HepG2 (cell line): ENCODE data around the gene MED25. TPM values are rescaled to one million over a fixed set of nuclear protein-coding genes. Genes with fewer than 3 reads are reported as not detected.

Source experiments
- ATAC-seq: fragments of 200-7000 bp; cut with Tn5 transposase; 3 replicates; pipeline ENCODE4 v1.9.1; 2020; ENCODE audit warnings: mild to moderate bottlenecking, moderate library complexity
- BruUV-seq: library from RNA; stranded (reverse); fragments of 400-500 nt; replicated peaks from 2 replicates; lab custom pipeline; 2021; lab: Mats Ljungman, UMichigan
- CTCF ChIA-PET: fragments of 300-600 bp; formaldehyde crosslinking; extraction: SDS; loops from one replicate; lab custom pipeline; 2021; ENCODE audit warnings: low total read pairs, inconsistent platforms, low intra/inter-chr PET ratio; lab: Yijun Ruan, JAX
- POLR2A ChIA-PET: fragments of 350-600 bp; sonication (Branson Sonifier 250); formaldehyde crosslinking; loops from one replicate; lab custom pipeline; 2020; ENCODE audit warnings: antibody characterized with exemption, inconsistent platforms; lab: Yijun Ruan, JAX
- DNase-seq: peaks from one replicate; pipeline ENCODE4 v3.0.0-alpha.2; 2015; ENCODE audit warnings: low spot score
- FAIRE-seq: peaks from 3 replicates; lab custom pipeline; 2011; peaks lifted over from hg19 to GRCh38; lab: Jason Lieb, UNC
- H2AFZ ChIP-seq: one replicate; pipeline ENCODE4 v1.6.1; 2011; ENCODE audit warnings: low read length, inconsistent platforms
- H3K27ac ChIP-seq: fragments of 300-600 bp; 3 replicates; pipeline ENCODE4 v1.8.0; 2011; ENCODE audit warnings: mixed run types, mild to moderate bottlenecking, mixed read lengths, low read length, inconsistent platforms; ENCODE audit not compliant: insufficient read depth; ENCODE audit errors: extremely low read length
- H3K27me3 ChIP-seq, 2 experiments: fragments of 200-600 bp in 1 of 2; 2 replicates in 1 of 2; 3 replicates in 1 of 2; pipeline versions ENCODE4 v1.6.0 to v1.8.0; 2011; ENCODE audit warnings: low read length in 2 of 2, mild to moderate bottlenecking in 2 of 2, moderate library complexity in 2 of 2, inconsistent platforms in 1 of 2; ENCODE audit not compliant: insufficient read depth in 2 of 2, control insufficient read depth in 1 of 2
- H3K36me3 ChIP-seq, 2 experiments: fragments of 200-600 bp in 1 of 2; replicated peaks in 1 of 2; 2 replicates in 1 of 2; 3 replicates in 1 of 2; pipeline versions ENCODE4 v1.5.1 to v1.8.0; 2011; ENCODE audit warnings: low read length in 2 of 2, inconsistent platforms in 1 of 2; ENCODE audit not compliant: insufficient read depth in 2 of 2, control insufficient read depth in 1 of 2
- H3K4me1 ChIP-seq: 2 replicates; pipeline ENCODE4 v1.5.1; 2012; ENCODE audit warnings: low read length, inconsistent platforms; ENCODE audit not compliant: insufficient read depth
- H3K4me2 ChIP-seq: 2 replicates; pipeline ENCODE4 v1.6.0; 2011; ENCODE audit warnings: low read depth, low read length, inconsistent platforms
- H3K4me3 ChIP-seq, 3 experiments: fragments of 200-600 bp in 1 of 3; sonication (generic), shearing (Covaris generic) in 1 of 3; replicated peaks in 1 of 3; 2 replicates each; pipeline ENCODE4 v1.5.1; 2011 to 2016; ENCODE audit warnings: low read length in 3 of 3, inconsistent platforms in 2 of 3, low read depth in 2 of 3, mild to moderate bottlenecking in 2 of 3, control low read depth in 1 of 3, mixed read lengths in 1 of 3; ENCODE audit not compliant: insufficient read depth in 1 of 3
- H3K79me2 ChIP-seq: one replicate; pipeline ENCODE4 v1.6.1; 2011; ENCODE audit warnings: low read length, inconsistent platforms; ENCODE audit not compliant: insufficient read depth
- H3K9ac ChIP-seq: 2 replicates; pipeline ENCODE4 v1.6.0; 2011; ENCODE audit warnings: mild to moderate bottlenecking, low read depth, low read length, inconsistent platforms; ENCODE audit not compliant: insufficient read depth
- H3K9me3 ChIP-seq: 2 replicates; pipeline ENCODE4 v1.5.1; 2012; ENCODE audit warnings: mild to moderate bottlenecking, low read length
- H4K20me1 ChIP-seq: 2 replicates; pipeline ENCODE4 v1.6.0; 2011; ENCODE audit warnings: inconsistent platforms, mild to moderate bottlenecking, low read length, moderate library complexity; ENCODE audit not compliant: insufficient read depth
- ELF1 ChIP-seq: sonication (generic); formaldehyde crosslinking; IDR thresholded peaks from 2 replicates; pipeline ENCODE4 v1.4.0; 2020; ENCODE audit warnings: missing genetic modification reagents
- KDM5B ChIP-seq: sonication (generic); formaldehyde crosslinking; IDR thresholded peaks from 2 replicates; pipeline ENCODE4 v1.4.0; 2020; ENCODE audit warnings: missing genetic modification reagents, mild to moderate bottlenecking, borderline replicate concordance
- KLF13 ChIP-seq: sonication (generic); formaldehyde crosslinking; IDR thresholded peaks from 2 replicates; pipeline ENCODE4 v1.4.0; 2020; ENCODE audit warnings: mild to moderate bottlenecking, missing genetic modification reagents
- KLF16 ChIP-seq, 2 experiments: sonication (generic) in 1 of 2; formaldehyde crosslinking in 1 of 2; IDR thresholded peaks; 2 replicates each; pipeline versions ENCODE4 v1.6.1 to v1.8.0; 2016 to 2023; ENCODE audit warnings: missing genetic modification reagents in 2 of 2, missing compliant biosample characterization in 1 of 2
- MXD3 ChIP-seq: IDR thresholded peaks from 2 replicates; pipeline ENCODE4 v1.6.1; 2016; ENCODE audit warnings: mild to moderate bottlenecking, missing biosample characterization, missing genetic modification reagents
- NFRKB ChIP-seq: fragments of 450-650 bp; IDR thresholded peaks from 2 replicates; pipeline ENCODE4 v1.6.1; 2017
- NPAS2 ChIP-seq: sonication (generic); formaldehyde crosslinking; IDR thresholded peaks from 2 replicates; pipeline ENCODE4 v1.8.0; 2022; ENCODE audit warnings: mild to moderate bottlenecking, missing genetic modification reagents, borderline replicate concordance
- PHF20 ChIP-seq: sonication (generic); formaldehyde crosslinking; IDR thresholded peaks from 2 replicates; pipeline ENCODE4 v1.5.0; 2020; ENCODE audit warnings: mild to moderate bottlenecking, missing genetic modification reagents
- RAD51 ChIP-seq: fragments of 450-650 bp; IDR thresholded peaks from 2 replicates; pipeline ENCODE4 v1.6.1; 2016; ENCODE audit warnings: borderline replicate concordance
- ZNF282 ChIP-seq: fragments of 450-650 bp; IDR thresholded peaks from 2 replicates; pipeline ENCODE4 v1.6.1; 2018; ENCODE audit not compliant: partially characterized antibody
- ZNF337 ChIP-seq: sonication (generic); formaldehyde crosslinking; IDR thresholded peaks from 2 replicates; pipeline ENCODE4 v1.5.1; 2020; ENCODE audit warnings: missing genetic modification reagents, low read depth, mild to moderate bottlenecking, borderline replicate concordance
- ZNF567 ChIP-seq: sonication (generic); formaldehyde crosslinking; IDR thresholded peaks from 2 replicates; pipeline ENCODE4 v1.8.1; 2023; ENCODE audit warnings: mild to moderate bottlenecking, missing genetic modification reagents, borderline replicate concordance
- ZNF674 ChIP-seq: sonication (generic); formaldehyde crosslinking; IDR thresholded peaks from 2 replicates; pipeline ENCODE4 v1.5.0; 2020; ENCODE audit warnings: low read depth, mild to moderate bottlenecking, missing genetic modification reagents
- ZNF816 ChIP-seq: sonication (generic); formaldehyde crosslinking; IDR thresholded peaks from 2 replicates; pipeline ENCODE4 v1.8.0; 2022; ENCODE audit warnings: missing genetic modification reagents, mild to moderate bottlenecking, borderline replicate concordance
- WGBS: methylation state at CpG from one replicate; pipeline ENCODE4 v1.1.6; 2017; ENCODE audit warnings: low lambda C conversion rate; 5-methylcytosine and 5-hydroxymethylcytosine counted together
- in situ Hi-C: cut with HindIII; loops from 2 replicates; pipeline ENCODE4 v1.10.0; 2017; ENCODE audit warnings: low pct_unique_long_range_greater_than_20kb; ENCODE audit not compliant: extremely low pct_ligation_motif_present
- intact Hi-C: fragments of 100-400 bp; cut with micrococcal nuclease; formaldehyde crosslinking; loops from one replicate; pipeline ENCODE4 v1.10.0; 2022; ENCODE audit not compliant: unreplicated experiment
- polyA plus RNA-seq, 8 experiments: library from polyadenylated mRNA; depleted of rRNA in 3 of 8; stranded (reverse) in 7 of 8; unstranded in 1 of 8; fragments of >200 nt; fragmentation: Illumina TruSeq in 4 of 8; extraction: Trizol in 4 of 8; gene quantifications; 2 replicates each; pipeline versions ENCODE4 v1.2.1 to v1.2.3, GENCODE V29; 2011 to 2016; ENCODE audit warnings: low read depth in 4 of 8, missing spikeins in 1 of 8, mixed read lengths in 1 of 8; ENCODE audit not compliant: insufficient read depth in 1 of 8
- total RNA-seq, 5 experiments: library from RNA; depleted of rRNA; stranded (reverse); fragments of >200 nt; fragmentation: Illumina TruSeq; extraction: Trizol; gene quantifications; 2 replicates each; pipeline ENCODE4 v1.2.3, GENCODE V29; 2016; ENCODE audit warnings: low read depth in 1 of 5
- TF ChIP-seq, protein P1 (sequence below): IDR thresholded peaks from 2 replicates; pipeline ENCODE4 v1.6.1; 2016; ENCODE audit warnings: missing biosample characterization, missing genetic modification reagents, low read depth
- TF ChIP-seq, protein P2 (sequence below): sonication (generic); formaldehyde crosslinking; IDR thresholded peaks from 2 replicates; pipeline ENCODE4 v1.4.0; 2020; ENCODE audit warnings: missing genetic modification reagents, borderline replicate concordance

MED25 gene
- total and polyA plus RNA-seq, 2 of the 13 experiments (the other 11 are each of a cell fraction or from before 2014, with no cell fraction given), result 11.1 to 15.1 TPM

DNA sequence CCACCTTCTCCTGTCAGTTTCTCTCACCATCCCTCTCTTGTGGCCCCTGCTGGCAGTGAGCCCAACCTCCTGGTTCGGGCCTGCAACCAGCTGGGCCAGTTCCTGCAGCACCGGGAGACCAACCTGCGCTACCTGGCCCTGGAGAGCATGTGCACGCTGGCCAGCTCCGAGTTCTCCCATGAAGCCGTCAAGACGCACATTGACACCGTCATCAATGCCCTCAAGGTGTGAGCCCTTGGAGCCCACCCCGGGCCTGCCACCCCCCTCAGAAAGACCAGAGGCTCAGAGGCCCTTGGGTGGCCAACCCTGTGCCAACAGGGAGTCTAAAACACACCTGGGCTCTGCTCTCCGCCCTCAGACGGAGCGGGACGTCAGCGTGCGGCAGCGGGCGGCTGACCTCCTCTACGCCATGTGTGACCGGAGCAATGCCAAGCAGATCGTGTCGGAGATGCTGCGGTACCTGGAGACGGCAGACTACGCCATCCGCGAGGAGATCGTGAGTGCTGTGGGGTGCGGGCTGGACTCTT lies 18.8 kb upstream of the MED25 start:
- no peak for DNase-seq
- H3K36me3 ChIP-seq, result peaks cover 17 to 61% of the 10 kb centered on the region in 2 experiments; a peak in 4 of 5 replicates
- no peak overlapping the region for H3K4me3 ChIP-seq
- in situ Hi-C loops, result no loop called here
- H3K4me2 ChIP-seq, result no peak overlapping the region
- POLR2A ChIA-PET, result no interaction called here
- no peak for ATAC-seq
- H3K9ac ChIP-seq, result no peak overlapping the region
- TF ChIP-seq MXD3 (CRISPR knock-in tag), result no peak
- no peak for TF ChIP-seq KDM5B
- no peak for TF ChIP-seq NPAS2
- no peak for TF ChIP-seq PHF20 (CRISPR knock-in tag)
- TF ChIP-seq, protein P1, sequence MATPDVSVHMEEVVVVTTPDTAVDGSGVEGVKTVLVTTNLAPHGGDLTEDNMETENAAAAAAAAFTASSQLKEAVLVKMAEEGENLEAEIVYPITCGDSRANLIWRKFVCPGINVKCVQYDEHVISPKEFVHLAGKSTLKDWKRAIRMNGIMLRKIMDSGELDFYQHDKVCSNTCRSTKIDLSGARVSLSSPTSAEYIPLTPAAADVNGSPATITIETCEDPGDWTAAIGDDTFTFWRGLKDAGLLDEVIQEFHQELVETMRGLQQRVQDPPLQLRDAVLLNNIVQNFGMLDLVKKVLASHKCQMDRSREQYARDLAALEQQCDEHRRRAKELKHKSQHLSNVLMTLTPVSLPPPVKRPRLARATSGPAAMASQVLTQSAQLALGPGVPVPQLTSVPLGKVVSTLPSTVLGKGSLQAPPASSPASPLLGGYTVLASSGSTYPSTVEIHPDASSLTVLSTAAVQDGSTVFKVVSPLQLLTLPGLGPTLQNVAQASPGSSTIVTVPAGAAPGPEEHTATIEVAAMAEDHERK (CRISPR knock-in tag), result no peak
- TF ChIP-seq ZNF674 (CRISPR knock-in tag), result no peak
- no peak for TF ChIP-seq ZNF816
- no peak for TF ChIP-seq ZNF282
- no peak for TF ChIP-seq ZNF567 (CRISPR knock-in tag)
- TF ChIP-seq, protein P2, sequence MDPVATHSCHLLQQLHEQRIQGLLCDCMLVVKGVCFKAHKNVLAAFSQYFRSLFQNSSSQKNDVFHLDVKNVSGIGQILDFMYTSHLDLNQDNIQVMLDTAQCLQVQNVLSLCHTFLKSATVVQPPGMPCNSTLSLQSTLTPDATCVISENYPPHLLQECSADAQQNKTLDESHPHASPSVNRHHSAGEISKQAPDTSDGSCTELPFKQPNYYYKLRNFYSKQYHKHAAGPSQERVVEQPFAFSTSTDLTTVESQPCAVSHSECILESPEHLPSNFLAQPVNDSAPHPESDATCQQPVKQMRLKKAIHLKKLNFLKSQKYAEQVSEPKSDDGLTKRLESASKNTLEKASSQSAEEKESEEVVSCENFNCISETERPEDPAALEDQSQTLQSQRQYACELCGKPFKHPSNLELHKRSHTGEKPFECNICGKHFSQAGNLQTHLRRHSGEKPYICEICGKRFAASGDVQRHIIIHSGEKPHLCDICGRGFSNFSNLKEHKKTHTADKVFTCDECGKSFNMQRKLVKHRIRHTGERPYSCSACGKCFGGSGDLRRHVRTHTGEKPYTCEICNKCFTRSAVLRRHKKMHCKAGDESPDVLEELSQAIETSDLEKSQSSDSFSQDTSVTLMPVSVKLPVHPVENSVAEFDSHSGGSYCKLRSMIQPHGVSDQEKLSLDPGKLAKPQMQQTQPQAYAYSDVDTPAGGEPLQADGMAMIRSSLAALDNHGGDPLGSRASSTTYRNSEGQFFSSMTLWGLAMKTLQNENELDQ (CRISPR knock-in tag), result no peak
- no peak for TF ChIP-seq ELF1 (CRISPR knock-in tag)
- TF ChIP-seq NFRKB, result no peak
- TF ChIP-seq ZNF337, result no peak
- TF ChIP-seq KLF13 (CRISPR knock-in tag), result no peak
- no peak for TF ChIP-seq RAD51
- TF ChIP-seq KLF16 (CRISPR knock-in tag; IDR thresholded peaks at IDR 0.05), result no peak
- no peaks in the 10 kb centered on the region for H3K9me3 ChIP-seq
- no peaks in the 10 kb centered on the region for H3K27me3 ChIP-seq
- FAIRE-seq, result no peak
- H4K20me1 ChIP-seq, result no peaks in the 10 kb centered on the region
- no peaks in the 10 kb centered on the region for H3K4me1 ChIP-seq
- intact Hi-C loops, result no loop called here
- 98% methylated on average over 22 of the region's 28 CpGs for WGBS
- no TSS peak for BruUV-seq
- H3K79me2 ChIP-seq, result no peaks in the 10 kb centered on the region
- H3K27ac ChIP-seq, result no peak overlapping the region
- CTCF ChIA-PET, result no interaction called here
- H2AFZ ChIP-seq, result no peak overlapping the region
